ENCODE measurements around the gene IRF3. TPM values are rescaled to one million over a fixed set of nuclear protein-coding genes. Genes with fewer than 3 reads are reported as not detected.

The IRF3 gene
- total RNA-seq, 2 donors from 2014 or later, result 150 to 218 TPM

- Mint-ChIP-seq H3K4me3 (no peak overlapping the region), H3K4me1 (peaks cover 13% of the 10 kb centered on the region), H3K27ac (no peak overlapping the region), H3K9me3 (no peaks in the 10 kb centered on the region), H3K36me3 (ENCODE audit: low read depth) (peaks cover 69% of the 10 kb centered on the region), H3K27me3 (no peaks in the 10 kb centered on the region)
- ATAC-seq (replicated peaks), result no peak
Measured at GRCh38 chr19:49615861-49616260, 49.8 kb downstream of the IRF3 start.

GRCh38 chr19:49614096-49614833 is 51.4 kb downstream of the IRF3 start:
- peak overlapping the region; percentile 59 for H3K4me3 Mint-ChIP-seq
- H3K27ac Mint-ChIP-seq, result peak overlapping the region; percentile 89
- H3K36me3 Mint-ChIP-seq (ENCODE audit: low read depth), result peaks cover 72% of the 10 kb centered on the region

DNA sequence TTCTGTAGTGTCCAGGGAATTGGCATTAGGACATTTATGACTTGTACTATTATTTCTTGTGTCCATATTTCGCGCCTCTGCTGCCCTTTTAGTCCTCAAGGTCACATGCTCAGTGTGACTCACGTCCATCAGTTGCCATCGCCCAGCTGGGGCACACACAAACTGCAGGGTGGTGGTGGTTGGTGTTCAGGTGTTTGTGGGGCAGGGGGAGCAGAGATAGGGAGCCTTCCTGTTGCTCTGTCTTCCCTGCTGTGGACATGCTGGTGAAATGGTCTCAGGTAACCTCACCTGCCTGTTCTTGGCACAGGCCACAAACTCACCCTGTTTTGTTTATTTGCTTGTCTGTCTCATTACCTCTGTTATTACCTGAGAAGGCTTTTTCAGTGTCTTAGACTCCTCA is 52.3 kb downstream of the IRF3 start:
- H3K27ac Mint-ChIP-seq, result peak overlapping the region; percentile 89
- no peaks in the 10 kb centered on the region for H3K27me3 Mint-ChIP-seq
- no peak for ATAC-seq (replicated peaks)
- peaks cover 73% of the 10 kb centered on the region for H3K36me3 Mint-ChIP-seq (ENCODE audit: low read depth)
- no peaks in the 10 kb centered on the region for H3K9me3 Mint-ChIP-seq
- H3K4me3 Mint-ChIP-seq, result peak overlapping the region; percentile 59
- H3K4me1 Mint-ChIP-seq, result peaks cover 13% of the 10 kb centered on the region

More at GRCh38 chr19:49614096-49614833, 51.4 kb downstream of the IRF3 start:
- Mint-ChIP-seq H3K9me3 (no peaks in the 10 kb centered on the region), H3K4me1 (peaks cover 13% of the 10 kb centered on the region), H3K27me3 (no peaks in the 10 kb centered on the region)
- ATAC-seq (replicated peaks), result peak; percentile 97

Other genes starting within 250 kb of the IRF3 start
- gene PTH2, start 242.4 kb downstream of the IRF3 start, total RNA-seq, result not detected
- gene GFY, start 240.5 kb downstream of the IRF3 start, total RNA-seq, result not detected
- under 1 TPM in 1 of 2 donors, not detected in 1; 0.40 TPM for gene SLC17A7, start 224.3 kb downstream of the IRF3 start, total RNA-seq
- 100 to 1,000 TPM; 183 to 194 TPM for gene PIH1D1, start 214.0 kb downstream of the IRF3 start, total RNA-seq
- gene ALDH16A1, start 212.6 kb downstream of the IRF3 start, total RNA-seq, result 10 to 100 TPM; 15.5 to 39.1 TPM
- 10 to 100 TPM; 77.2 to 92.8 TPM for gene FLT3LG, start 191.6 kb downstream of the IRF3 start, total RNA-seq
- 1,000 to 10,000 TPM; 3,905 to 4,763 TPM for gene RPL13A, start 178.2 kb downstream of the IRF3 start, total RNA-seq
- 1,000 to 10,000 TPM; 2,381 to 3,085 TPM for gene RPS11, start 169.4 kb downstream of the IRF3 start, total RNA-seq
- 10 to 100 TPM; 11.1 to 15.8 TPM for gene FCGRT, start 153.2 kb downstream of the IRF3 start, total RNA-seq
- gene RCN3, start 137.9 kb downstream of the IRF3 start, total RNA-seq, result 10 to 100 TPM in 1 of 2 donors, 1 to 10 TPM in 1; 1.2 to 11.8 TPM
- gene NOSIP, start 85.3 kb downstream of the IRF3 start, total RNA-seq, result 100 to 1,000 TPM; 101 to 103 TPM
- 10 to 100 TPM in 1 of 2 donors, 1 to 10 TPM in 1; 3.8 to 12.3 TPM for gene PRRG2, start 84.5 kb downstream of the IRF3 start, total RNA-seq
- gene PRR12, start 74.7 kb downstream of the IRF3 start, total RNA-seq, result 10 to 100 TPM; 27.2 to 27.8 TPM
- 10 to 100 TPM in 1 of 2 donors, 1 to 10 TPM in 1; 7.6 to 14.3 TPM for gene RRAS, start 25.7 kb downstream of the IRF3 start, total RNA-seq
- gene SCAF1, start 23.6 kb downstream of the IRF3 start, total RNA-seq, result 10 to 100 TPM; 53.8 to 60.5 TPM
- gene BCL2L12, start 76 bp upstream of the IRF3 start, total RNA-seq, result 10 to 100 TPM; 61.1 to 80.5 TPM
- 100 to 1,000 TPM; 183 to 345 TPM for gene PRMT1, start 11.4 kb upstream of the IRF3 start, total RNA-seq
- 1 to 10 TPM; 8.5 to 8.6 TPM for gene ADM5, start 23.7 kb upstream of the IRF3 start, total RNA-seq
- 1 to 10 TPM in 1 of 2 donors, under 1 TPM in 1; 0.93 to 4.3 TPM for gene CPT1C, start 25.3 kb upstream of the IRF3 start, total RNA-seq
- gene TSKS, start 97.4 kb upstream of the IRF3 start, total RNA-seq, result under 1 TPM; 0.32 to 0.45 TPM
- 10 to 100 TPM; 77.5 to 87.0 TPM for gene AP2A1, start 101.1 kb upstream of the IRF3 start, total RNA-seq
- gene FUZ, start 147.4 kb upstream of the IRF3 start, total RNA-seq, result 10 to 100 TPM; 15.5 to 19.1 TPM
- gene MED25, start 152.4 kb upstream of the IRF3 start, total RNA-seq, result 10 to 100 TPM; 55.6 to 56.1 TPM
- 100 to 1,000 TPM in 1 of 2 donors, 10 to 100 TPM in 1; 82.7 to 109 TPM for gene PTOV1, start 185.3 kb upstream of the IRF3 start, total RNA-seq
- 100 to 1,000 TPM; 100 to 111 TPM for gene PNKP, start 201.7 kb upstream of the IRF3 start, total RNA-seq
- gene AKT1S1, start 211.5 kb upstream of the IRF3 start, total RNA-seq, result 10 to 100 TPM; 33.8 to 72.8 TPM
- 10 to 100 TPM; 21.4 to 57.4 TPM for gene TBC1D17, start 211.8 kb upstream of the IRF3 start, total RNA-seq
- gene IL4I1, start 231.0 kb upstream of the IRF3 start, total RNA-seq, result 100 to 1,000 TPM in 1 of 2 donors, 10 to 100 TPM in 1; 42.0 to 177 TPM